Heart right ventricle (tissue), 16 donors: ENCODE data around the gene OR2B2. TPM values are rescaled to one million over a fixed set of nuclear protein-coding genes. Genes with fewer than 3 reads are reported as not detected.
"Not testable (repeated sequence)": the region's sequence is repeated elsewhere in the genome, so short reads cannot be mapped to it uniquely, and the experiment has no call there.

Experiments
- ATAC-seq, 8 donors: fragments of 200-7000 bp; cut with Tn5 transposase; one replicate each; pipeline ENCODE4 v1.9.1; 2020; ENCODE audit warnings: mild to moderate bottlenecking in 8 of 8, moderate library complexity in 8 of 8, moderate number of reproducible peaks in 1 of 8
- DNase-seq, 2 donors: peaks; one replicate each; pipeline ENCODE4 v3.0.0-alpha.2; 2020
- H3K27ac ChIP-seq, 10 donors: fragments of 200-600 bp; sonication (generic) in 2 of 10; one replicate each; pipeline versions ENCODE4 v1.5.0 to v1.8.0; 2020 to 2022; ENCODE audit warnings: mild to moderate bottlenecking in 3 of 10
- H3K27me3 ChIP-seq, 7 donors: fragments of 200-600 bp; one replicate each; pipeline ENCODE4 v1.8.0; 2021 to 2022; ENCODE audit warnings: mild to moderate bottlenecking in 2 of 7
- H3K36me3 ChIP-seq, 9 donors: fragments of 200-600 bp; sonication (generic) in 1 of 9; one replicate each; pipeline versions ENCODE4 v1.5.0 to v1.8.0; 2020 to 2022; ENCODE audit warnings: mild to moderate bottlenecking in 2 of 9
- H3K4me1 ChIP-seq, 9 donors: fragments of 200-600 bp; sonication (generic) in 1 of 9; one replicate each; pipeline versions ENCODE4 v1.5.0 to v1.8.0; 2020 to 2022; ENCODE audit warnings: mild to moderate bottlenecking in 4 of 9
- H3K4me3 ChIP-seq, 10 donors: fragments of 200-600 bp; sonication (generic) in 2 of 10; one replicate each; pipeline versions ENCODE4 v1.5.0 to v1.8.0; 2020 to 2022; ENCODE audit warnings: mild to moderate bottlenecking in 7 of 10, moderate library complexity in 2 of 10
- H3K9me3 ChIP-seq, 11 donors: fragments of 200-600 bp in 10 of 11; sonication (generic) in 2 of 11; one replicate each; pipeline versions ENCODE4 v1.5.0 to v1.8.0; 2013 to 2022; ENCODE audit warnings: mild to moderate bottlenecking in 2 of 11, control low read depth in 1 of 11, moderate library complexity in 1 of 11
- WGBS, 2 donors: extraction: QIAGEN DNeasy Blood & Tissue Kit; methylation state at CpG; one replicate each; pipeline ENCODE4 v1.1.7; 2013; ENCODE audit warnings: inconsistent platforms in 1 of 2; 5-methylcytosine and 5-hydroxymethylcytosine counted together
- intact Hi-C, 10 donors: fragments of 100-400 bp; cut with DNase I; formaldehyde crosslinking; loops; one replicate each; pipeline versions ENCODE4 v1.11.1 to v1.14.2; 2022
- polyA plus RNA-seq, 2 donors: library from polyadenylated mRNA; stranded (reverse); fragments of 200-250 nt; gene quantifications; one replicate each; pipeline ENCODE4 v1.2.3, GENCODE V29; 2013
- total RNA-seq, 10 donors: library from RNA; stranded (reverse); fragmentation: NEBNext Ultra II Directional in 3 of 10; extraction: Animal tissue kit (Norgen Biotek cat#: 25700) in 3 of 10; gene quantifications; one replicate each; pipeline versions ENCODE4 v1.2.1 to v1.2.4, GENCODE V29; 2021 to 2023
- TF ChIP-seq, protein P1 (sequence below), 9 donors: fragments of 200-600 bp; sonication (generic) in 2 of 9; IDR thresholded peaks; one replicate each; pipeline versions ENCODE4 v1.5.0 to v1.8.0; 2021 to 2022; ENCODE audit warnings: antibody characterized with exemption in 9 of 9, mild to moderate bottlenecking in 5 of 9, moderate library complexity in 1 of 9
- donor health status: Arrhythmogenic right ventricular cardiomyopathy.
- donor health status: ischemic (EF 13 %, LVEDD 7.1; RV severe dilation, severe dysfunction).
- donor health status: healthy with polysubstance abuse.
- donor health status: DM: no; HTN: yes; CAD: no.
- donor health status: DM: no; HTN: no; CAD: no.
- donor health status: ischemic (EF 25% LVEDD 6.9; RV normal size, moderate dysfunction).
- donor health status: ischemic (EF 25% LVEDD 5.7; RV mildly dilated, moderate dysfunction).
- donor health status: healthy.
- donor health status: DM: yes; HTN: yes; CAD: no.
- donor health status: Ischemic cardiomyopathy.
- donor health status: ischemic (EF 35%, LVEDD 5.7; RV mildly dilated, moderate dysfunction).
- donor health status: nonischemic (EF 11% LVEDD 7.7; RV severe dilation, severe dysfunction).
- donor health status: DM: yes; HTN: yes; CAD: no.
- donor health status: PGD.
- donor health status: ischemic (EF 29% LVEDD 5.4; RV normal size, mild dysfunction).
- donor health status: nonischemic (EF 23%, LVEDD 6.1; RV moderate dilation, normal function).

The OR2B2 gene
- total and polyA plus RNA-seq, 12 donors: not detected

DNA sequence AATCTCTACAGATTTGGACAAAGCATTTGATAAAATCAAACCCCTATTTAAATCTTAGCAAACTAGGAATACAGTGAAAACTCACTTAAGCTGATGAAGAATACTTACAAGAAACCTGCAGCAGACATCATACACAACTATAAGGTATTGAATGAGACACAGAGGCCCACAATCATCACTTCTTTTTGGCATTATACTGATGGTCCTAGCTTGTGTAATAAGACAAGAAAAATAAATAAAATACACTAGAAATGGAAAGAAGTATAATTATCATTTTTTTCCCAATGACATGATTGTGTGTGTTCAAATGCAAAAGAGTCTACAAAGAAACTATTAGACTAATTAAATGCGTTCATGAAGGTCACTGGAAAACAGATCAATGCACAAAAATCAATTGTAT, 36.0 kb upstream of the OR2B2 start:
- 70 to 85% methylated on average over 1 of the region's 1 CpG for WGBS, 2 donors
- no peaks in the 10 kb centered on the region for H3K36me3 ChIP-seq
- DNase-seq: no peak
- H3K27me3 ChIP-seq: peaks cover 0 to 25% (median 13%) of the 10 kb centered on the region in 7 donors
- H3K27ac ChIP-seq: no peak overlapping the region
- TF ChIP-seq, protein P1, sequence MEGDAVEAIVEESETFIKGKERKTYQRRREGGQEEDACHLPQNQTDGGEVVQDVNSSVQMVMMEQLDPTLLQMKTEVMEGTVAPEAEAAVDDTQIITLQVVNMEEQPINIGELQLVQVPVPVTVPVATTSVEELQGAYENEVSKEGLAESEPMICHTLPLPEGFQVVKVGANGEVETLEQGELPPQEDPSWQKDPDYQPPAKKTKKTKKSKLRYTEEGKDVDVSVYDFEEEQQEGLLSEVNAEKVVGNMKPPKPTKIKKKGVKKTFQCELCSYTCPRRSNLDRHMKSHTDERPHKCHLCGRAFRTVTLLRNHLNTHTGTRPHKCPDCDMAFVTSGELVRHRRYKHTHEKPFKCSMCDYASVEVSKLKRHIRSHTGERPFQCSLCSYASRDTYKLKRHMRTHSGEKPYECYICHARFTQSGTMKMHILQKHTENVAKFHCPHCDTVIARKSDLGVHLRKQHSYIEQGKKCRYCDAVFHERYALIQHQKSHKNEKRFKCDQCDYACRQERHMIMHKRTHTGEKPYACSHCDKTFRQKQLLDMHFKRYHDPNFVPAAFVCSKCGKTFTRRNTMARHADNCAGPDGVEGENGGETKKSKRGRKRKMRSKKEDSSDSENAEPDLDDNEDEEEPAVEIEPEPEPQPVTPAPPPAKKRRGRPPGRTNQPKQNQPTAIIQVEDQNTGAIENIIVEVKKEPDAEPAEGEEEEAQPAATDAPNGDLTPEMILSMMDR (IDR thresholded peaks at IDR 0.05): no peak
- peaks cover 0 to 17% (median 0%) of the 10 kb centered on the region in 11 donors for H3K9me3 ChIP-seq
- ATAC-seq: no peak
- intact Hi-C loops: no loop called here
- H3K4me1 ChIP-seq: no peaks in the 10 kb centered on the region
- H3K4me3 ChIP-seq: no peak overlapping the region

- H3K9me3 ChIP-seq, H3K4me3 ChIP-seq, ATAC-seq, DNase-seq, H3K27ac ChIP-seq, intact Hi-C loops, H3K4me1 ChIP-seq, H3K36me3 ChIP-seq: not testable (repeated sequence)
- H3K27me3 ChIP-seq: peaks cover 0 to 24% (median 6%) of the 10 kb centered on the region in 7 donors
- 18 to 32% methylated on average over 6 of the region's 6 CpGs for WGBS, 2 donors
Measured at GRCh38 chr6:27943072-27943471, 30.9 kb upstream of the OR2B2 start.

GRCh38 chr6:27940766-27941165, 28.6 kb upstream of the OR2B2 start:
- 66 to 79% methylated on average over 1 of the region's 1 CpG for WGBS, 2 donors
- intact Hi-C loops: no loop called here
- no peak for DNase-seq
- no peaks in the 10 kb centered on the region for H3K4me1 ChIP-seq
- TF ChIP-seq, protein P1 (IDR thresholded peaks at IDR 0.05): no peak
- no peak for ATAC-seq
- no peaks in the 10 kb centered on the region for H3K36me3 ChIP-seq
- peaks cover 0 to 2% (median 0%) of the 10 kb centered on the region in 11 donors for H3K9me3 ChIP-seq
- H3K27ac ChIP-seq: no peak overlapping the region
- H3K27me3 ChIP-seq: peaks cover 0 to 30% (median 14%) of the 10 kb centered on the region in 7 donors
- no peak overlapping the region for H3K4me3 ChIP-seq

- Histone ChIP-seq H3K4me1 (no peaks in the 10 kb centered on the region), H3K36me3 (no peaks in the 10 kb centered on the region), H3K4me3 (no peak overlapping the region), H3K27me3 (peaks cover 0 to 29% (median 16%) of the 10 kb centered on the region in 7 donors), H3K27ac (no peak overlapping the region), H3K9me3 (no peaks in the 10 kb centered on the region)
- TF ChIP-seq, protein P1 (IDR thresholded peaks at IDR 0.05): no peak
- WGBS, 2 donors: 72 to 79% methylated on average over 2 of the region's 2 CpGs
- intact Hi-C loops: no loop called here
- ATAC-seq (no peak), DNase-seq (no peak)
Measured at GRCh38 chr6:27931209-27931608, 19.0 kb upstream of the OR2B2 start.

DNA sequence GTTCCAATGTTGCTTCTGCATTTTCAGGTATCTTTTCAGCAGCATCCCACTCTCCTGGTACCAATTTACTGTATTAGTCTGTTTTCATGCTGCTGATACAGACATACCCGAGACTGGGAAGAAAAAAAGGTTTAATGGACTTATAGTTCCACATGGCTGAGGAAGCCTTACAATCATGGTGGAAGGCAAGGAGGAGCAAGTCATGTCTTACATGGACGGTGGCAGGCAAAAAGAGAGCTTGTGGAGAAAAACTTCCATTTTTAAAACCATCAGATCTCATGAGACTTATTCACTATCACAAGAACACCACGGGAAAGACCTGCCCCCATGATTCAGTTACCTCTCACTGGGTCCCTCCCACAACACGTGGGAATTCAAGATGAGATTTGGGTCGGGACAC, 17.7 kb upstream of the OR2B2 start:
- ATAC-seq, H3K27ac ChIP-seq, H3K4me1 ChIP-seq, DNase-seq, H3K4me3 ChIP-seq, H3K9me3 ChIP-seq, intact Hi-C loops, H3K36me3 ChIP-seq: not testable (repeated sequence)
- WGBS, 2 donors: 70 to 71% methylated on average over 5 of the region's 5 CpGs
- H3K27me3 ChIP-seq: peaks cover 0 to 36% (median 21%) of the 10 kb centered on the region in 7 donors

DNA sequence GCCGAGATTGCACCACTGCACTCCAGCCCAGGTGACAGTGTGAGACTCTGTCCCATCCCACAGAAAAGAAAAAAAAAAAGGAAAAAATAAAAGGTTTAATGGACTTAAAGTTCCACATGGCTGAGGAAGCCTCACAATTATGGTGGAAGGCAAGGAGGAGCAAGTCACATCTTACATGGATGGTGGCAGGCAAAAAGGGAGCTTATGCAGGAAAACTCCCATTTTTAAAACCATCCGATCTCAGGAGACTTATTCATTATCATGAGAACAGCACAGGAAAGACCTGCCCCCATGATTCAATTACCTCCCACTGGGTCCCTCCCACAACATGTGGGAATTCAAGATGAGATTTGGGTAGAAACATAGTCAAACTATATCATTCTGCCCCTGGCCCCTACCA, 15.8 kb upstream of the OR2B2 start:
- H3K27ac ChIP-seq, ATAC-seq, H3K36me3 ChIP-seq, intact Hi-C loops, DNase-seq, H3K4me1 ChIP-seq, H3K9me3 ChIP-seq, H3K4me3 ChIP-seq: not testable (repeated sequence)
- peaks cover 0 to 26% (median 21%) of the 10 kb centered on the region in 7 donors for H3K27me3 ChIP-seq
- WGBS, 2 donors: 88% methylated on average over 2 of the region's 2 CpGs
